Vagina (tissue), 2 donors: ENCODE results near the gene INKA2. TPM values are rescaled to one million over a fixed set of nuclear protein-coding genes. Genes with fewer than 3 reads are reported as not detected.

Source experiments
- DNase-seq, 2 donors: peaks; one replicate each; pipeline ENCODE4 v3.0.0-alpha.2; 2017; ENCODE audit errors: extremely low spot score in 2 of 2
- H3K27ac ChIP-seq: fragments of 200-600 bp; sonication (generic); one replicate; pipeline ENCODE4 v1.5.1; 2019
- H3K27me3 ChIP-seq: fragments of 200-600 bp; sonication (generic); one replicate; pipeline ENCODE4 v1.5.1; 2019
- H3K36me3 ChIP-seq, 2 donors: fragments of 200-600 bp; sonication (generic); one replicate each; pipeline ENCODE4 v1.5.1; 2017 to 2019
- H3K4me1 ChIP-seq: fragments of 200-600 bp; sonication (generic); one replicate; pipeline ENCODE4 v1.5.1; 2019
- H3K4me3 ChIP-seq, 2 donors: fragments of 200-600 bp; sonication (generic); 1 replicate in 1 of 2; 2 replicates in 1 of 2; pipeline ENCODE4 v1.5.1; 2016 to 2019
- H3K9me3 ChIP-seq: fragments of 200-600 bp; sonication (generic); one replicate; pipeline ENCODE4 v1.5.1; 2019
- POLR2A ChIP-seq, 2 donors: fragments of 450-650 bp; IDR thresholded peaks; one replicate each; pipeline ENCODE4 v1.6.1; 2017; ENCODE audit warnings: antibody characterized with exemption in 2 of 2, mild to moderate bottlenecking in 2 of 2, moderate library complexity in 2 of 2
- POLR2AphosphoS5 ChIP-seq, 2 donors: sonication (generic); formaldehyde crosslinking; IDR thresholded peaks; one replicate each; pipeline ENCODE4 v1.9.0; 2017; ENCODE audit warnings: antibody characterized with exemption in 2 of 2, mild to moderate bottlenecking in 2 of 2, low read depth in 1 of 2; ENCODE audit not compliant: insufficient read depth in 1 of 2
- intact Hi-C: fragments of 100-400 bp; cut with DNase I; formaldehyde crosslinking; loops from one replicate; pipeline ENCODE4 v1.15.1; 2023
- total RNA-seq: library from RNA; depleted of rRNA; stranded (reverse); fragments of >200 nt; gene quantifications from one replicate; pipeline ENCODE4 v1.2.3, GENCODE V29; 2016
- TF ChIP-seq, protein P1 (sequence below), 3 experiments: fragments of 450-650 bp in 2 of 3; fragments of 200-600 bp in 1 of 3; sonication (generic) in 1 of 3; IDR thresholded peaks; one replicate each; pipeline ENCODE4 v1.5.1; 2017 to 2019; ENCODE audit warnings: antibody characterized with exemption in 3 of 3, mild to moderate bottlenecking in 2 of 3, moderate library complexity in 2 of 3

The INKA2 gene
- total RNA-seq, 1 donor from 2014 or later: 6.1 TPM

DNA sequence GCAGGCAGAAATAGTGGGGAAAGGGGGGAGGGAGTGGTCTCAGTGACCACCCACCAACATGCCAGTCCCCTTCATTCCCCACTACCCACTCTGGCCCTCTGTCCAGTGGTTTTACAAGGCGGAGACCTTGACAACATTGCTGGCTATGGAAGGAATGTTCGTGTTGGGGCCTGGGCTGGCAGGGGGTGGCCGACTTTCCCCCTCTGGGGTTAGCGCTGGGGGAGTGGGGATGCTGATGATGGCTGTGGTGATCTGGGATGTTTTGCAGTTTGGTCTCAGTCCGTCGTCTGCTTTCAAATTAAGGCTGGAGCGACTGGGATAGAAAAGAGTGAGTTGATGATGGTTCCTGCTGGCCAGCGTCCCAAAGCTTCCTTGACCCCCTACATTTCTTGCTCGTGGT is 36.8 kb upstream of the INKA2 start:
- Histone ChIP-seq H3K4me1 (no peaks in the 10 kb centered on the region), H3K9me3 (no peaks in the 10 kb centered on the region), H3K27me3 (no peaks in the 10 kb centered on the region), H3K27ac (no peak overlapping the region), H3K36me3 (no peaks in the 10 kb centered on the region), H3K4me3 (no peak overlapping the region)
- no peak for TF ChIP-seq POLR2AphosphoS5 (IDR thresholded peaks at IDR 0.05; ENCODE audit: insufficient read depth in 1 of 2, low read depth in 1 of 2)
- no peak for TF ChIP-seq POLR2A (IDR thresholded peaks at IDR 0.05)
- TF ChIP-seq, protein P1, sequence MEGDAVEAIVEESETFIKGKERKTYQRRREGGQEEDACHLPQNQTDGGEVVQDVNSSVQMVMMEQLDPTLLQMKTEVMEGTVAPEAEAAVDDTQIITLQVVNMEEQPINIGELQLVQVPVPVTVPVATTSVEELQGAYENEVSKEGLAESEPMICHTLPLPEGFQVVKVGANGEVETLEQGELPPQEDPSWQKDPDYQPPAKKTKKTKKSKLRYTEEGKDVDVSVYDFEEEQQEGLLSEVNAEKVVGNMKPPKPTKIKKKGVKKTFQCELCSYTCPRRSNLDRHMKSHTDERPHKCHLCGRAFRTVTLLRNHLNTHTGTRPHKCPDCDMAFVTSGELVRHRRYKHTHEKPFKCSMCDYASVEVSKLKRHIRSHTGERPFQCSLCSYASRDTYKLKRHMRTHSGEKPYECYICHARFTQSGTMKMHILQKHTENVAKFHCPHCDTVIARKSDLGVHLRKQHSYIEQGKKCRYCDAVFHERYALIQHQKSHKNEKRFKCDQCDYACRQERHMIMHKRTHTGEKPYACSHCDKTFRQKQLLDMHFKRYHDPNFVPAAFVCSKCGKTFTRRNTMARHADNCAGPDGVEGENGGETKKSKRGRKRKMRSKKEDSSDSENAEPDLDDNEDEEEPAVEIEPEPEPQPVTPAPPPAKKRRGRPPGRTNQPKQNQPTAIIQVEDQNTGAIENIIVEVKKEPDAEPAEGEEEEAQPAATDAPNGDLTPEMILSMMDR (IDR thresholded peaks at IDR 0.05): no peak
- intact Hi-C loops: no loop called here
- DNase-seq: no peak

DNA sequence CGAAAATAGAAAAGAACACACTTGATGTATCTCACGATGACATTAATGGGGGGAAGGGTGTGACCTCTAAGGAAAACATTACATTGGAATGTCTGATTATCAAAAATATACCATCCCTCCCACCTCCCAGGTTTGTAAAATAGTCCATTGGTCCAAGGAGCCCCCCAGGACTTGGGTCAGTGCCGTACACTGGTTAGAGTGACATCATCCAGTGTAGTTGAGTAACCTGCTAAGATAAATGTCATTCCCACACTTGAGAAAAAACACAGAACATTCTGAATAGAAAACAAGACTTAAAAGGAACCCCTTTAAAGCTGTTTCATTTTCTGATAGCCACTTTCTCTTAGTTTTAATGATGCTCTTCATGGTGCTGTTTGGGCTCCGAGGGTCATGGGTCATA is 31.7 kb upstream of the INKA2 start:
- H3K9me3 ChIP-seq: no peaks in the 10 kb centered on the region
- H3K27ac ChIP-seq: no peak overlapping the region
- intact Hi-C loops: no loop called here
- no peak for DNase-seq
- H3K4me1 ChIP-seq: no peaks in the 10 kb centered on the region
- H3K4me3 ChIP-seq: no peak overlapping the region
- TF ChIP-seq POLR2AphosphoS5 (IDR thresholded peaks at IDR 0.05; ENCODE audit: insufficient read depth in 1 of 2, low read depth in 1 of 2): no peak
- no peak for TF ChIP-seq POLR2A (IDR thresholded peaks at IDR 0.05)
- TF ChIP-seq, protein P1 (IDR thresholded peaks at IDR 0.05): no peak
- peaks cover 0 to 17% of the 10 kb centered on the region in 2 donors for H3K36me3 ChIP-seq
- no peaks in the 10 kb centered on the region for H3K27me3 ChIP-seq

DNA sequence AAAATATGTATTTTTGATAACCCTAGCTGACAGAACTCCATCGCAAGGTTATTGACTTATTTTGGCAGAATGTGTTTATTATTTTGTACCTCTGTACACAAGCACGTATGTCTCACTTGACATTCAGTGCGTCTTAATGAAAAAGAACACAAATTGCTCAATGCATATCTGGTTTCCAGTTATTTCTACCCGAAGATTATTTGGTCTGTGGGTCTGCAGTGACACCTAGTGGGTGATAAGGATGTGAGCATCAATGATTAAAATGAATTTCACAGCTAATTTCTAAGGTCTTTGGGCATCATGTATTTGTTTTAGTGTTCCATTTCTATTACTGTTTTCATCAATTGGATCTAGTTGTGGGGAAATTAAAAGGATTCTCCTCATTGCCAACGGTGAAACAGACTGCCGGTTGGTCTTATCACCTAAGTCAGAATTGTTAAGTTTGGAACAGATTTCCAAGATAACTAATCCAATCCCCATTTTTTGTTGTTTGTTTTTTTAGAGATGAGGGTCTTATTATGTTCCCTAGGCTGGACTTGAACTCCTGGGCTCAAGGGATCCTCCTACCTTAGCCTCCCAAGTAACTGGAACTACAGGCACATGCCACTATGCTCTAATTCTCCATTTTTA is 30.4 kb upstream of the INKA2 start:
- H3K27ac ChIP-seq: peak overlapping the region; percentile 1
- no peaks in the 10 kb centered on the region for H3K9me3 ChIP-seq
- TF ChIP-seq, protein P1 (IDR thresholded peaks at IDR 0.05): peak; percentile 55 to 87 (median 83)
- no peak for TF ChIP-seq POLR2AphosphoS5 (IDR thresholded peaks at IDR 0.05; ENCODE audit: insufficient read depth in 1 of 2, low read depth in 1 of 2)
- H3K4me3 ChIP-seq: no peak overlapping the region
- peaks cover 0 to 25% of the 10 kb centered on the region in 2 donors for H3K36me3 ChIP-seq
- DNase-seq: no peak
- no peaks in the 10 kb centered on the region for H3K4me1 ChIP-seq
- intact Hi-C loops: loop anchor here (5.0 to 10.0 kb wide), 3 partner anchors 55 to 547 kb away; no protein-coding TSS in a partner anchor
- no peaks in the 10 kb centered on the region for H3K27me3 ChIP-seq

DNA sequence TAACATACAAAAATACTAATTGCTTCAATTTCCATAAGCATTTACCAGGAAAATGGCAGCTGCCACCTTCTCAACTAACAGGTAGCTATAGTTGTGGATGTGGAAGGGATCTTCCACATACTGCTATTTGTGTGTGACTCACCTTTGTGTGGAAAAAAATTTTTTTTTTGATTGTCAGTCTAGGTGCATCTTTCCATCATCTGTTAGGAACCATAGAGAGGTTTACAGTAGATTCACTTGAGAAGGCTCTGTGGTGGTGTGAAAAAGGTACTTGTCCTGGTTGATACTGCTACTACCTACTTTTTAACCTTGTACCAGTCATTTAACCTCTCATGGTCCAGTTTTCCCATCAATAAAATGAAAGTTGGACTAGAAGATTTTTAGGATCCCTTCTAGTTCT is 29.4 kb upstream of the INKA2 start:
- H3K27me3 ChIP-seq: no peaks in the 10 kb centered on the region
- intact Hi-C loops: loop anchor here (5.0 to 10.0 kb wide), 3 partner anchors 54 to 546 kb away; no protein-coding TSS in a partner anchor
- no peaks in the 10 kb centered on the region for H3K4me1 ChIP-seq
- DNase-seq: no peak
- no peak overlapping the region for H3K4me3 ChIP-seq
- no peak overlapping the region for H3K27ac ChIP-seq
- peaks cover 0 to 35% of the 10 kb centered on the region in 2 donors for H3K36me3 ChIP-seq
- TF ChIP-seq POLR2A (IDR thresholded peaks at IDR 0.05): no peak
- H3K9me3 ChIP-seq: no peaks in the 10 kb centered on the region

DNA sequence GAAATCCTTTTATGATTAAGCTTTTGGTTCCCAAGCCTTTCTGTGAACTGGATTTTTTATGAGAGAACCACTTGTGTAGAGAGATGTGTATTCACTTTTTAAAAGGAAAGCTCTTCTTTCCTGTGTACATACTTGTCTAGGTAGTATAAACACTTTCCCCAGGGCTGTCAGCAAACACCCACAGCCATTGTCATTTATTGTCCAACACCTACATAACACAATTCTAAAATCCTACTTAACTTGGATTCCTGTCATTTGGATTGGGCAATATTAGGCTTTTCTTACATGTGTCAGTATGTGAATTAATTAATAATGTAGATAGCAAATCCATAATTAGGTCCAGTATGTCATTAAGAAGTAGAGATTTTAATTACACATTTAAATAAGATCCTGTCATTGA is 28.8 kb upstream of the INKA2 start:
- TF ChIP-seq POLR2AphosphoS5 (IDR thresholded peaks at IDR 0.05; ENCODE audit: insufficient read depth in 1 of 2, low read depth in 1 of 2) (no peak), POLR2A (IDR thresholded peaks at IDR 0.05) (no peak)
- TF ChIP-seq, protein P1 (IDR thresholded peaks at IDR 0.05): no peak
- H3K27ac ChIP-seq: no peak overlapping the region
- intact Hi-C loops: loop anchor here (5.0 to 10.0 kb wide), 3 partner anchors 53 to 546 kb away; no protein-coding TSS in a partner anchor

More for the DNA sequence above, 28.8 kb upstream of the INKA2 start:
- Histone ChIP-seq H3K9me3 (no peaks in the 10 kb centered on the region), H3K27me3 (no peaks in the 10 kb centered on the region), H3K4me3 (no peak overlapping the region), H3K36me3 (peaks cover 0 to 41% of the 10 kb centered on the region in 2 donors), H3K4me1 (no peaks in the 10 kb centered on the region)
- no peak for DNase-seq
